Left lobe of liver (tissue), 2 donors: ENCODE measurements around the gene RAB9A. TPM values are rescaled to one million over a fixed set of nuclear protein-coding genes. Genes with fewer than 3 reads are reported as not detected.
A peak's percentile ranks its signal among the peaks of the same experiment; 100 is the strongest.
"Not testable (repeated sequence)": the region's sequence is repeated elsewhere in the genome, so short reads cannot be mapped to it uniquely, and the experiment has no call there.

Experiments
- ATAC-seq: fragments of 200-7000 bp; cut with Tn5 transposase; one replicate; pipeline ENCODE4 v1.9.1; 2020; ENCODE audit warnings: mild to moderate bottlenecking, moderate library complexity
- DNase-seq: peaks from one replicate; pipeline ENCODE4 v3.0.0-alpha.2; 2020; ENCODE audit warnings: low spot score
- total RNA-seq: library from RNA; stranded (reverse); gene quantifications from one replicate; pipeline ENCODE4 v1.2.1, GENCODE V29; 2021
- donor health status: DM: no; HTN: no; CAD: no; lungs with moderate emphysema.
- donor health status: DM: no; HTN: yes; CAD: no.

RAB9A gene
- total RNA-seq, 1 donor from 2014 or later, result 8.5 TPM

DNA sequence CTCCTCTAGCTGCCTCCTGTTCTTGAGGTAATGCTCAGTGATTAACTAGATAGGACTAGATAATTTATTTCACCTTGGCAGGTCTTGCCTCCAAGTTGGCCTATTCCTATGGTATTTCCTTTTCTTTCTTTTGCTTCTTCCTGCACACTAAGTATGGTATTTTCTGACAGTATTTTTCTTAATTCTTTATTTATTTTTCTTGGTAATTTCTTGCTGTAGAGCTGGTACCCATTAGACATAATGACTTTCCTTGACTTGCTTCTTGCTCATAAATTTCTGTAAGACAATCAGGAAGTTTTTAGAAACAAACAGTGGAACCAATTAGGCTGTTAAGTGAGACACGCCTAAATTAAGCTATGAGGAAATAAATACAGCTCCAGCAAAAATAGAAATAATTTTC is 9.5 kb downstream of the RAB9A start:
- no peak for DNase-seq
- ATAC-seq, result no peak

DNA sequence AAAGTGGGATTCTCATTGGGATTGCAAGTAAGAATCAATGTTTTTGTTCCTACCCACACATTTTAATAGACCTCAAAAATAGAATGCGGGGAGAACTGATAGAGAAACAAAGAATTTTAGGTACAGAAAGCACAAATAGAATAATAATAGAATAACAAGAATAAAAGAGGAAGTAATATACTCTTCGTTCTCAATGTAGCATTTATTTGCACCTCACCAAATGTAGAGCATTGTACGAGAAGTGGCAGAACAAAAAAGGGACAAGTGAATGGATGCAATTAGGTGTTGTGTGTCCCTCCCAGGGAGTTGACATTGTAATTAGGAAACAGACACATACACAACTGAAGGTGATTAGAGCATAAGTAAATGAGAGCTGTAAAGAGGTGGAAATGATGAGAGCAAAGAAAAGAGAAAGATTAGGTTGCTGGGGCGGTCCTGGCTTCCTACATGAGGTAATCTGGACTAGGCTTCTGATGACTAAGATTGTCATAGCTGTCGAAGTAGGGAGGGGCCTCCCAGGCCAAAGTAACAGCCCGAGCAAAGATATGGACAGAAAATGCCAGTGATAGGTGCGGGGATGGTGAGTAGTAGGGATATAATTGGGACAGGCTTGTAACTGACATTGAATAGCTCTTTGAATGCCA is 10.4 kb downstream of the RAB9A start:
- no peak for DNase-seq
- ATAC-seq, result no peak

DNA sequence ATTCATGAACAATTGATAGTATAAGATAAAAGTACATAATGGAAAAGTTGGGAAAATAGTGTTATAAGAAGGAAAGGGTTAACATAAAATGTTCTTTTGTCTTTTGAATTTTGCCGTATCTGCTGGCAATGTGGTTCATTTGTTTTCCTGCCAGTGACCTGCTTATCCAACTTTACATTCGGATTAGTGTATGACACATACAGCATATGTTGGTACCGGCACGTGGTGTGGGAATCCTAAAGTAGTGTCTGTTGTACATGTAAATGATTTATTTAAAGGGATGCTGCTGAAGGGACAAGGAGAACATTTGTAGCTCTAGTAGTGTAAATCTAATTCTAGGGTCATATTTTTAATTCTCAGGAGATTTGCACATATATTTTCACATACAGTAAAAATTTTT is 11.5 kb downstream of the RAB9A start:
- ATAC-seq, result no peak

DNA sequence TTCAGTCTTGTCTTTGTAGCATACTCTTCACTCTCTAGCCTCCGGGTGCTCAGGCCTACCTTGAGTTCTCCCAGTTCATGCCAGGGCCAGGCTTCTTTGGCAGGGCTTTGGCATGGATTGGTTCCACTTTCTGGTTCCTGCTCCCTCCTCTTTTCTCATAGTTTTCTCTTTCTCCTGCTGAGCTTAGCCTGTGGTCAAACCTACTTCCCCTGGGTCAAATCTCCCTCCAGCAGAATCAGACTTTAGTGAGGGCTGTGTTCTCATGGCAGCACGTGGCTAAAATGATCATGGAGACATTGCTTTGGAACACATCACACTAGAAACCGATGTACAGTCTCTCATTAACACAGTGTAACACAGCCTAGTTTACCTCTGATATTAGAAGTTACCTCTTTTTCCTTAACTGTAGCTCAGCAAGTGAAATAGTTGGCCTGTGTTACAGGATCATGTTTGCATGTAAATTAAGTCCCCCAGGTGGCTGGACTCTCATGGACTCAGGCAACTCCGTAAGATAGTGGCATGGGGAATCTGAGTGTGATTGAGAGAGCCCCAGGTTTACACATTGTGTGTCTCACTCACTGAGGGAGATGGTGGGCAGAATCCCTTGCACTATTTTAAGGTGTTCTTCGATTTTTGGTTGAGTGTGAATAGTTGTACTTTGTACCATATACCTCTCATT is 13.3 kb downstream of the RAB9A start:
- no peak for DNase-seq
- ATAC-seq, result no peak

More for the DNA sequence above, 11.5 kb downstream of the RAB9A start:
- DNase-seq, result no peak

DNA sequence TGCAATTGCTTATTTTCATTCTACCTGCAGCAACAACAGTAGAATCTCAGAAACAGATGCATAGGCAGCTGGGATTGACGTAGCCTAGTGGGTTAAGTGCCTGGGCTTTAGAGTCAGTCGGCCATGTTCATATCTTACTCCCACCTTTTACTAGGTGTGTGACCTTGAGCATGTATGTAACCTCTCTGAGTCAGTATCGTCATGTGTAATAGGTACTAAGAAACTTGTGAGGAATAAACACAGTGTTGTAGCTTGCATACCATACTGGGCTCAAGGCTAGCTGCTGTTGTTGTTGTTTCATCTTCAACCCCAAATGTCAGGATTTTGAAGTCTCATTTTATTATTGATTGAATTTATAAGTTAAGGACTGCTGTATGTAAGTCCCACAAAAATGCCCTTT is 14.2 kb downstream of the RAB9A start:
- no peak for ATAC-seq
- DNase-seq, result no peak

DNA sequence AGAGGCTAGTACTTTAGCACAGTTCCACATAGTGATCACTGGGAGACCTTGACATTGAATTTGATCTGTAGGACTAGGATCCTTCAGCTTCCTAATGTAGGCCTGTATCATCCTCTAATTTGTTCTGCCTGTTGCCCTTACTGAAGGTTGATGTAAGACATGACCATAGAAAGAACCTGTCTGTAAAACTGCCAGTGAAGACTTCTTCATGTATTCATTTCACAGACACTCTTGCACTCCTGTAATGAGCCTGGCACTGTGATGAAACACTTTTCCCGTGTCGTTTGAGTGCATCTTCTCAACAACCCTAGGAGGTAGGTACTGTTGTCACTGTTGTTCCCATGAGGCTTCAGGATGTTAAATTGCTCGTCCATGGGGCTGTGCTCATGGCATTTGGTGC is 14.7 kb downstream of the RAB9A start:
- no peak for ATAC-seq
- no peak for DNase-seq

DNA sequence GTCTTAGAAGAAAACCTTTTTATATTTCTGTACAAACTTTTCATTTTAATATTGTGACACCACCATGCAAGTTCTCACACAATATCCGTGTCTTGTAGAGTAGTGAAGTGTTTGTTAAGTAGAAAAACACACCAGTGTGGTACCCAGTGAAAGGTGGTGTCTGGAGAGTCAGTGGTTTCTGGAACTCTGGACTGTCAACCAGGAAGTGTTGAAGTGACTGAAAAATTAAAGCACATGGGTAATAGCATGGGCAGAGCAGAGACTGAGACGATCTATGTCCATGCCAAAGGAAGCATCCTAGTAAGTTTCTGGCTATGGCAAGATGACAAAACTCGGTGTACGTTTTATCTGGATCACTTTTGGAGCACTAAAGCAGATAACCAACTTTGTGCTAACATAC is 22.2 kb downstream of the RAB9A start:
- DNase-seq (no peak), ATAC-seq (no peak)

DNA sequence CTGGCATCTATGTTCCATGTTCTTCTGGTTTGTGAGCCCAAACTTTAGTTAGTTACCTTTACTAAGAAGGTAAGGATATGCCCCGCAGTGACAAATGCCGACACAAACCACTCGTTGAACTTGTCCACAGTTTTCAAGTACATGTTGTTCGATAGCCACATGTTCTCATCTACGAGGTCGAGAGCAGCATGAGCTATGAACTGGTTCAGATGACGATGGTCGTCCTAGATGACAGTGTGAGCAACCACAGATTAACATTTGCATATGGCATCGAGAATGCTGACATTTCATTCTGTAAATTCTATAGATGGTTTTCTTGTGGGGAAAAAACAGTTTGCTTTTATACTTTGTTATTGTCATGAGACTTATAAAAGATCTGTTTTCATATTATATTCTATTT is 27.5 kb downstream of the RAB9A start:
- DNase-seq, result no peak
- no peak for ATAC-seq

DNA sequence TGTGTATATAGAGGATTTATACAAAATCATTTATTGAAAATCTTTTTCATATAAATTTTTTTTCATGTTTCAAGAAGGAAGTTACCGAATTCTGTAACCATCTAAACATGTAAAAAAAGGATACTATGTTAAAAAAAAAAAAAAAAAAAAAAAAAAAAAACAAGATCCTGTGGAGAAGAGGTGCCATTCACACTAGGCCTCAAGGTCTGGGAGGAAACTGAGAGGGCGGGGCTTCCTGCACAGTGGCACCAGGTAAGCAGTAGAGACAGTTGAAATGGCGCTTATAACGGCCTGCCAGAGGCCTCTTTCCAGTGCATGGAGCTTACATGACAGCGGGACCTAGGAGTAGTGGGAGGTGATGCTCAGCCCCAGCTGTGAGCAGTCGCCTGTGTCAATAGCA is 28.0 kb downstream of the RAB9A start:
- no peak for DNase-seq
- no peak for ATAC-seq

DNA sequence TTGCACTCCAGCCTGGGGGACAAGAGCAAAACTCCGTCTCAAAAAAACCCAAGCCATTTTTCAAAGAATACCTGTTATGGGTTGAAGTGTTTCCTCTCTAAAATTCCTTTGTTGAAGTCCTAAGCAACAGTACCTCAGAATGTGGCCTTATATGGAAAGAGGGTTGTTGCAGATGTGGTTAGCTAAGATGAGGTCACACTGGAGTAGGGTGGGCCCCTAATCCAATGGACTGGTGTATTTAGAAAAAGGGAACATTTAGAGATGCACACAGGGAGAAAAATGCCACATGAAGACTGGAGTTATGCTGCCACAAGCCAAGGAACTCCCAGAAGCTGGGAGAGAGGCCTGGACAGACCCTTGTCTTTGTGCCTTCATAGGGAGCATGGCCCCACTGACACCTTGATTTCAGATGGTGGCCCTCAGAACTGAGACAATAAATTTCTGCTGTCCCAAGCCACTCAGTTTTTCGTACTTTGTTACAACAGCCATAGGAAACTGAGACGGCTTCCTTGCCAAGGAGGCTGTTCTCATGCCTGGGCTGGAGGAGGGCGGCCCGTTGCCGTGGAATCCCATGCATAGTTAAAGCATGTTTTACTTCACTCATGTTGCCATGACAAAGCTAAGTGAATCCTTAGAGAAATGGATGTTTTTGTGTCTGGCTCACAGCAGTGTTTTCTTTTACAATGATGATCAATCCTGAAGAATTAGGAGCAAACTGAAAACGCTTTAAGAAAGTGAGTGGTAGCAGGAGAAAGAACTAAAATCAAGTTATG is 29.0 kb downstream of the RAB9A start:
- DNase-seq, result no peak
- ATAC-seq, result no peak

DNA sequence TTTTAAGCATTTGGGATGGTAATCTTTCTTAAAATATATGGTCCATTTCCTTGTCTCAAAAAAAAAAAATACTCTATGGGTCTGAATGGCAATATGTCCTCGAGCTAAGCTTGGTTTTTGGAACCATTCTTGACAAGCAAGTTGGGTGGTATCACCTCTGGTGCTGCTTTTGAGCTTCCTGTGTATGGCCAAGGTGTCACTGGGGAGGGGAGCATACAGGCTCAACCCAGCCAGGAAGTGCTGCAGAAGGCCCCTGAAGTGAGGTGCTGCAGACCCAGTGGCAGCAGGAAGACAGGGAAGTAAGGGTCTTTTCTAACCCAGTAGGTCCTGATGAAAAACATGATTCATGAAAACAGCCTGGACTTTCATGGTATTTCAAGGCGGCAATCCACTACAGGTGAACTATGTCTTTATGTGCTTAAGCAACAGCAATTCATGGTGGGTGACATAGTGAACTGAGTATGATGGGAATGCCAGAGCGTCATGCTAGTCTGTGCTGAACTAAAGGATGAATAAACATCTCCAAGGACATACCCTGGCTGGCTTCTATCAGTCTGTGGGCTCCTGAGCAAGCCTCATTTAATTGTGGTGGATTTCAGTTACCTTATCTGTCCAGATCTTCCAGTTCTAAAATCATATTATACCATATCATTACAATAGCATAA is 30.4 kb downstream of the RAB9A start:
- ATAC-seq (no peak), DNase-seq (no peak)

DNA sequence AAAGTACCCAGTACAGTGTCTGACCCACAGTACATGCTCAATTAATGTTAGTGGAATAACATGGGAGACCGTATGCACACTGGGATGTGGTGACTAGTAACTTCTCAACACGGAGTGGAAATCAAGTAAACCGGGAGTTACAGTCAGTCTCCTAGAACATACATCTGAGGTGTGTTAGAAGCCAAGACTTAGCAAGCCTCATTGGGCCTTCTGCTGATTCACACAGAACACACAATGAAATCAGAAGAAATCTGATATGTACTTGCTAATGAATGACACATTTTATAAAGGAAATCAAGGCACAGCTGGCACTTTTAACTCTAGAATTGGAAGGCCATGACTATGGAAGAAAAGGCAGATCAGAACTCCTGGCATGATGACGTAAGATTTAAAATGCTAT is 32.4 kb downstream of the RAB9A start:
- DNase-seq (no peak), ATAC-seq (no peak)

DNA sequence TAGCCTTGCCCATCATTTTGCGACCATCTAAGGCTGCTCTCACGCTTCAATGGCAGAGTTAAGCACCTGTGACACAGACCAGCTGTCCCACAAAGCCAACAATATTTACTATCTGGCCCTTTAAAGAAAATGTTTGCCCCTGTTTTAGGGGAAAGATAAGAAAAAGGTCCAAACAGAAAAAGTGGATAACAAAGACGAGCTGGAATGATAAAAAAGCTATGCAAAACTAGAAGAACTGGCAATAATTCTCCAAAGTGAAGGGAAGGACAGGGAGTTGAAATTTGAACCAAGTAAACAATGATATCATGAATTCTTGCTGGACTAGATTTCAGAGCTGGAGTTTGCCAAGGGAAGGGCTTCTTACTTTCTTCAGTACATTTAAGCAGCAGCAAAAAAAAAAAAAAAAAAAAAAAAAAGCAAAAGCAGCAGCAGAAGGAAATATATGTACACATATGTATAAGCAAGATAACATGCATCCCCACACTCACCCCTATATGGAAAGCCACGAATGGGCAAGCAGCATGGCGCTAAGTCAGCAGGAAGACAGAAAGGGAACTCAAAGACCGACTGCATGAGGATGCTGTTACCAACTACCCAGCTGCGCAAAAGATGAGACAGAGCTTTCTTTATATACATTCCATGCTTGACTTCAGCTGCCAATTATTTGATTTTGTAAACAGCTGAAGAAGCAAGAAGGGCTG is 33.0 kb downstream of the RAB9A start:
- DNase-seq (no peak), ATAC-seq (peak; percentile 37)

DNA sequence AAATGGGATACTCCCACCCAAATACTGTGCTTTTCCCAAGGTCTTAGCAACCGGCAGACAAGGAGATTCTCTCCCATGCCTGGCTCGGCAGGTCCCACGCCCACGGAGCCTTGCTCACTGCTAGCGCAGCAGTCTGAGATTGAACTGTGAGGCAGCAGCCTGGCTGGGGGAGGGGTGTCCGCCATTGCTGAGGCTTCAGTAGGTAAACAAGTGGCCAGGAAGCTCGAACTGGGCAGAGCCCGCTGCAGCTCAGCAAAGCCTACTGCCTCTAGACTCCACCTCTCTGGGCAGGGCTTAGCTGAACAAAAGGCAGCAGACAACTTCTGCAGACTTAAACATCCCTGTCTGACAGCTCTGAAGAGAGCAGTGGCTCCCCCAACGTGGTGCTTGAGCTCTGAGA is 36.0 kb downstream of the RAB9A start:
- ATAC-seq, DNase-seq: not testable (repeated sequence)

DNA sequence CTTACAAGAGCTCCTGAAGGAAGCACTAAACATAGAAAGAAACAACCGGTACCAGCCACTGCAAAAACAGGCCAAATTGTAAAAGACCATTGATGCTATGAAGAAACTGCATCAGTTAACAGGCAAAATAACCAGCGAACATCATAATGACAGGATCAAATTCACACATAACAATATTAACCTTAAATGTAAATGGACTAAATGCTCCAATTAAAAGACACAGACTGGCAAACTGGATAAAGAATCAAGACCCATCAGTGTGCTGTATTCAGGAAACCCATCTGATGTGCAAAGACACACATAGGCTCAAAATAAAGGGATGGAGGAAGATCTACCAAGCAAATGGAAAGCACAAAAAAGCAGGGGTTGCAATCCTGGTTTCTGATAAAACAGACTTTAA is 37.7 kb downstream of the RAB9A start:
- DNase-seq, ATAC-seq: not testable (repeated sequence)

DNA sequence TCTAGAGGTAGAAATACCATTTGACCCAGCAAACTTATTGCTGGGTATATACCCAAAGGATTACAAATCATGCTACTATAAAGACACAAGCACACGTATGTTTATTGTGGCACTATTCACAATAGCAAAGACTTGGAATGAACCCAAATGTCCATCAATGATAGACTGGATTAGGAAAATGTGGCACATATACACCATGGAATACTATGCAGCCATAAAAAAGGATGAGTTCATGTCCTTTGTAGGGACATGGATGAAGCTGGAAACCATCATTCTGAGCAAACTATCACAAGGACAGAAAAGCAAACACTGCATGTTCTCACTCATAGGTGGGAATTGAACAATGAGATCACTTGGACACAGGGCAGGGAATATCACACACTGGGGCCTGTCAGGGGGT is 41.6 kb downstream of the RAB9A start:
- DNase-seq, ATAC-seq: not testable (repeated sequence)

DNA sequence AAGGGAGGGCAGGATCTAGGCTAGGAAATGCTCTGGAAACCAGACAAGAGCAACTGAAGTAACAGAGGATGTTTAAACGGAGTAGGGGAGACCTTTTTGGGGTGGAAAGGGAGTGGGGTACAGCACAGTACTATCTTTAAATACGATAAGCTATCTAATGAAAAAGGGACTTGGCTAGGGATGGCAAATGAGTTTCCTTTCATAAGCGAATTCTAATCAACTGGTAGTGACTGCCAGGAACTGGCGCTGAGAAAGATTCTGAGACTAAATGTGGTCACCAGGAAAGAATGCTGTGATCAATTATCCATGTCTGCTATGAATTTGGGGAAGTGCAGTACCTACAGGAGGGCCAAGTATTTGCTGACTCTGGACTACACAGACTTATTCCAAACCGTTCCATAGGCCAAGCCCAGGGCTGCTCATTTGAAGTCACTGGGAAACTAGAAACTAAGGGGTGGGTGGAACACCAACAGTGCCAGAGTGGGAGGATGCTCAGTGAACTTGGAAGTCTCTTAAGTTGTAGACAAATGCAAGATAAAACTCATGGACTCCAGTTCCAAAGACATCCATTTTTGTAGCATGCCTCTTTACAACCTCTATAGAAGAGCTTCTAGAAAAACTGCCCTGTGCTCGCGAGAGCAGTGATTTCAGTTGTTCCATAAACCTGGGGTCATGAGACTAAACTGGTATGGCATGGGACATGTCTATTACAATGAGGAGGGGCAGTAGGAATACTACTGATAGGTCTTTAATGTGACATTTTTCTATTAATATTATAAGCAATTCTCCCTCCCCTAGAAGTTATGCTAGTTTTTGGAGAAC is 43.5 kb downstream of the RAB9A start:
- DNase-seq (no peak), ATAC-seq (no peak)

DNA sequence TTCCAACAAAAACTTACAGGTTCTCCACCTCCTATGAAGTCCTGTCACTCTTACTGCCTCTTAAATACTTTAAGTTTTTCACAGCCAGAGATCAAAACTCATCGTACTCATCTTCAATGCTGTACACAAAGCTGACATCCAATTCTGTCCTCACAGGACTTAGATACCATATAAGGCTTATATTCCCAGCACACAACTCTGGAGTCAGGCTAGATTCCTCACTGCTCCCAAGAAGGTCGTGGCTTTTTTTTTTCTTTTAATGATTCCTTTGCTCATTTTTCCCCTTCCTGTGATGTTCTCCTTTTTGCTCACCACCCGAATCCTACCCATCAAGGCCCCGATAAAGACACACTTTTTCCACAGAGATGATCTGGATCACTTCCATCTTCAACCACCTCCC is 44.6 kb downstream of the RAB9A start:
- ATAC-seq (no peak), DNase-seq (no peak)

DNA sequence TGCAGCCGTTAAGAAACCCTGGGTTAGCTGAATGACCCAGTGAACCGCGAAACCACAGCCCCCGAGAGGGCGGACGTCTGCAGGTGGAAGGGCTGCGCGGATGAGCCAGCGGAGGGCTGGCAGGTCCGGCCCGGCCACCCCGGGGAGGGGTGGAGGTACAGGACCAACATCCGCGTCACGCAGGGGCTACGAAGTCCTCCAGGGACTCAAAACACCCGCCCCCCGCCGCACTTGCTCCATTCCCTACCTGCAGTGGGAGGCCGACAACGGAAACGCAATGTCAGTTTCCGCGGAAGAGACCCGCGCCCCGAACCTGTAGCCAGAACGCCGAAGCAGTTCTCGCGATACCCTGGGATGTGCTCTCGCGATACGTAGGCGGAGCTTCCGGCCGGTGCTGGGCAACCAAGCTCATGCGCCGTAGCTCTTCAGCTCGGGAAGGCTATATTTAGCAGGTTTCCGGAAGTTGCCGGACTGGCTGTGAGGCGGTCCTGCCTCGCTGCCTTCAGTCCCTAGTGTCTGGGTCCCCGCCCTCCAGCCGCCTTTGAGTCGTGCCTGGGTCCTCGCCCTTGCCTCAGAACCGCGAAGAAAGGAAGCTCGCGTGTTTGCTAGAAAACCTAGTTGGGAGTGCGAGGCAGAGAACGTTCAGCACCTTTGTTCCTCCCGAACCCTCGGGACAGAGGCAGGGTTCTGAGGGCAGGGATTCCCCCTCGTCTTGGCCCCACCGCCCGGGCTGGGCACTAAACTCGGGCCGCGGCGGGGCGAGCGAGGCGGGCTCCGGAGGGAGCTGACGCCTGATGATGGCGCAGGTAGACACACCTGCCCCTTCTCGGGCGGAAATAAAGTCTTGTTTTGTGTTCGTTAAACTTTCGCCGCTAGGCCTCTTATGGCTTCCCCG is 45.6 kb downstream of the RAB9A start, which contains the start of the genes OFD1 and TRAPPC2:
TSS of gene OFD1 (plus strand) at position 471 of the 895 bp plus-strand sequence. CDS start at position 795, 324 bp downstream.
TSS of gene TRAPPC2 (minus strand) at position 343 of the 895 bp plus-strand sequence. CDS start 14,657 bp downstream, outside the sequence.
- ATAC-seq (peak; percentile 99), DNase-seq (peak; percentile 90)
